Mammary epithelial cell (primary cell): ENCODE data around the gene CLCN3.

Source experiments
- EZH2 ChIP-seq: IDR thresholded peaks from 2 replicates; pipeline ENCODE4 v1.6.1; 2012; ENCODE audit warnings: low read length, inconsistent platforms, borderline replicate concordance
- TF ChIP-seq, protein P1 (sequence below), 2 donors: IDR thresholded peaks in 1 of 2; conservative IDR thresholded peaks in 1 of 2; 2 replicates each; pipeline ENCODE4 v1.5.1; 2011 to 2012; ENCODE audit warnings: inconsistent platforms in 2 of 2, low read length in 2 of 2, mild to moderate bottlenecking in 2 of 2, control low read depth in 1 of 2, low read depth in 1 of 2; ENCODE audit not compliant: insufficient read depth in 1 of 2; ENCODE audit errors: extremely low read depth in 1 of 2

DNA sequence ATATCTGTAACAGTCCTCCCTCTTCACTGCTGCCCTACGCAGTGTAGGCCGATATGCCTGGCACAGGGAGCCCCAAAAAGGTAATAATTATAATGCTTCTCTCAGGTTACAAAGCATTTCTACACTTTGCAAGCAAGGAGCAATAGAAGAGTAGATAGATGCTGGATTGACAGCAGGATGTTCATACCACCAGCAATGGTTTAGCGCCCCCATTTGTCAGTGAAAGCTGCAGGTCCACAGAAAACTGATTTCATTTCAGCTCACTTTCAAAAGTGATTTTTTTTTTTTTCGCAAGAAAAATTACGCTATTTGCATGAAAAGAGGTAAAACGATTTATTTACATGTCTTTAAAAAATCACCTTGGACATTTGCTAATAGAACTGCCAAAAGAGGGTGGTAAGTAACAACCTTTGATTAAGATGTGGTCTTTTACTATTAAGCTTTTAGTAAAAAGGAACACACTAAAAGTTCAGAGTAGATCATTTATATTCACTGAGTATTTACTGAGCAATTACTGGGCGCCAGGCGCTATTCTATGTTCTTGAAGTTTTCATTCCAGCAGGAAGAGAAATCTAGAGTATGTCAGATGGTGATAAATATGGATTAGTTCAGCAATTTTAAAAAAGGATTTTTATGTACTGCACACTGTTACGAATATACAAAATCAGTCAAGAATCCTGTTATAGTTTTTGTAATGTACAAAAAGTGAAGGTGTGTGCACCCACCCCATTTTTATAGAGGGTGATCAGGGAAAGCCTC lies 103.0 kb downstream of the CLCN3 start:
- TF ChIP-seq, protein P1, sequence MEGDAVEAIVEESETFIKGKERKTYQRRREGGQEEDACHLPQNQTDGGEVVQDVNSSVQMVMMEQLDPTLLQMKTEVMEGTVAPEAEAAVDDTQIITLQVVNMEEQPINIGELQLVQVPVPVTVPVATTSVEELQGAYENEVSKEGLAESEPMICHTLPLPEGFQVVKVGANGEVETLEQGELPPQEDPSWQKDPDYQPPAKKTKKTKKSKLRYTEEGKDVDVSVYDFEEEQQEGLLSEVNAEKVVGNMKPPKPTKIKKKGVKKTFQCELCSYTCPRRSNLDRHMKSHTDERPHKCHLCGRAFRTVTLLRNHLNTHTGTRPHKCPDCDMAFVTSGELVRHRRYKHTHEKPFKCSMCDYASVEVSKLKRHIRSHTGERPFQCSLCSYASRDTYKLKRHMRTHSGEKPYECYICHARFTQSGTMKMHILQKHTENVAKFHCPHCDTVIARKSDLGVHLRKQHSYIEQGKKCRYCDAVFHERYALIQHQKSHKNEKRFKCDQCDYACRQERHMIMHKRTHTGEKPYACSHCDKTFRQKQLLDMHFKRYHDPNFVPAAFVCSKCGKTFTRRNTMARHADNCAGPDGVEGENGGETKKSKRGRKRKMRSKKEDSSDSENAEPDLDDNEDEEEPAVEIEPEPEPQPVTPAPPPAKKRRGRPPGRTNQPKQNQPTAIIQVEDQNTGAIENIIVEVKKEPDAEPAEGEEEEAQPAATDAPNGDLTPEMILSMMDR (conservative IDR thresholded peaks at IDR 0.05 in 1 of 2, IDR thresholded peaks at IDR 0.05 in 1 of 2; ENCODE audit: extremely low read depth in 1 of 2, insufficient read depth in 1 of 2, low read depth in 1 of 2, low read length in 2 of 2) = peak in 1 of 2 donors; percentile 10
- no peak for TF ChIP-seq EZH2
